Heart right ventricle (tissue), 16 donors: ENCODE results near the gene EFCAB7. TPM values are rescaled to one million over a fixed set of nuclear protein-coding genes. Genes with fewer than 3 reads are reported as not detected.

Experiments used
- ATAC-seq, 8 donors: fragments of 200-7000 bp; cut with Tn5 transposase; one replicate each; pipeline ENCODE4 v1.9.1; 2020; ENCODE audit warnings: mild to moderate bottlenecking in 8 of 8, moderate library complexity in 8 of 8, moderate number of reproducible peaks in 1 of 8
- DNase-seq, 2 donors: peaks; one replicate each; pipeline ENCODE4 v3.0.0-alpha.2; 2020
- H3K27ac ChIP-seq, 10 donors: fragments of 200-600 bp; sonication (generic) in 2 of 10; one replicate each; pipeline versions ENCODE4 v1.5.0 to v1.8.0; 2020 to 2022; ENCODE audit warnings: mild to moderate bottlenecking in 3 of 10
- H3K27me3 ChIP-seq, 7 donors: fragments of 200-600 bp; one replicate each; pipeline ENCODE4 v1.8.0; 2021 to 2022; ENCODE audit warnings: mild to moderate bottlenecking in 2 of 7
- H3K36me3 ChIP-seq, 9 donors: fragments of 200-600 bp; sonication (generic) in 1 of 9; one replicate each; pipeline versions ENCODE4 v1.5.0 to v1.8.0; 2020 to 2022; ENCODE audit warnings: mild to moderate bottlenecking in 2 of 9
- H3K4me1 ChIP-seq, 9 donors: fragments of 200-600 bp; sonication (generic) in 1 of 9; one replicate each; pipeline versions ENCODE4 v1.5.0 to v1.8.0; 2020 to 2022; ENCODE audit warnings: mild to moderate bottlenecking in 4 of 9
- H3K4me3 ChIP-seq, 10 donors: fragments of 200-600 bp; sonication (generic) in 2 of 10; one replicate each; pipeline versions ENCODE4 v1.5.0 to v1.8.0; 2020 to 2022; ENCODE audit warnings: mild to moderate bottlenecking in 7 of 10, moderate library complexity in 2 of 10
- H3K9me3 ChIP-seq, 11 donors: fragments of 200-600 bp in 10 of 11; sonication (generic) in 2 of 11; one replicate each; pipeline versions ENCODE4 v1.5.0 to v1.8.0; 2013 to 2022; ENCODE audit warnings: mild to moderate bottlenecking in 2 of 11, control low read depth in 1 of 11, moderate library complexity in 1 of 11
- WGBS, 2 donors: extraction: QIAGEN DNeasy Blood & Tissue Kit; methylation state at CpG; one replicate each; pipeline ENCODE4 v1.1.7; 2013; ENCODE audit warnings: inconsistent platforms in 1 of 2; 5-methylcytosine and 5-hydroxymethylcytosine counted together
- intact Hi-C, 10 donors: fragments of 100-400 bp; cut with DNase I; formaldehyde crosslinking; loops; one replicate each; pipeline versions ENCODE4 v1.11.1 to v1.14.2; 2022
- long read RNA-seq, 3 donors: library from polyadenylated mRNA; unstranded; transcript quantifications; one replicate each; pipeline ENCODE4 v2.0.0, GENCODE V29; 2020 to 2021
- polyA plus RNA-seq, 2 donors: library from polyadenylated mRNA; stranded (reverse); fragments of 200-250 nt; gene quantifications; one replicate each; pipeline ENCODE4 v1.2.3, GENCODE V29; 2013
- total RNA-seq, 10 donors: library from RNA; stranded (reverse); fragmentation: NEBNext Ultra II Directional in 3 of 10; extraction: Animal tissue kit (Norgen Biotek cat#: 25700) in 3 of 10; gene quantifications; one replicate each; pipeline versions ENCODE4 v1.2.1 to v1.2.4, GENCODE V29; 2021 to 2023
- TF ChIP-seq, protein P1 (sequence below), 9 donors: fragments of 200-600 bp; sonication (generic) in 2 of 9; IDR thresholded peaks; one replicate each; pipeline versions ENCODE4 v1.5.0 to v1.8.0; 2021 to 2022; ENCODE audit warnings: antibody characterized with exemption in 9 of 9, mild to moderate bottlenecking in 5 of 9, moderate library complexity in 1 of 9
- donor health status: Arrhythmogenic right ventricular cardiomyopathy.
- donor health status: ischemic (EF 13 %, LVEDD 7.1; RV severe dilation, severe dysfunction).
- donor health status: healthy with polysubstance abuse.
- donor health status: DM: no; HTN: yes; CAD: no.
- donor health status: DM: no; HTN: no; CAD: no.
- donor health status: ischemic (EF 25% LVEDD 6.9; RV normal size, moderate dysfunction).
- donor health status: ischemic (EF 25% LVEDD 5.7; RV mildly dilated, moderate dysfunction).
- donor health status: healthy.
- donor health status: DM: yes; HTN: yes; CAD: no.
- donor health status: Ischemic cardiomyopathy.
- donor health status: ischemic (EF 35%, LVEDD 5.7; RV mildly dilated, moderate dysfunction).
- donor health status: nonischemic (EF 11% LVEDD 7.7; RV severe dilation, severe dysfunction).
- donor health status: DM: yes; HTN: yes; CAD: no.
- donor health status: PGD.
- donor health status: ischemic (EF 29% LVEDD 5.4; RV normal size, mild dysfunction).
- donor health status: nonischemic (EF 23%, LVEDD 6.1; RV moderate dilation, normal function).

Gene EFCAB7
- 10 to 100 TPM in 1 of 10 donors, 1 to 10 TPM in 9; 4.5 to 10.7 (median 8.1) TPM for total RNA-seq
- polyA plus RNA-seq, result 1 to 10 TPM; 2.3 to 8.5 TPM
- long read RNA-seq, donor 1, partial matches to known transcripts, result 2 of 9 reads
- long read RNA-seq, donor 1, other reads (novel, unspliced or antisense), result 4 of 9 reads
- long read RNA-seq, donor 2, partial matches to known transcripts, result 1 of 11 reads
- long read RNA-seq, donor 2, other reads (novel, unspliced or antisense), result 6 of 11 reads
- long read RNA-seq, donor 3, transcript EFCAB7-201 (14 exons, 2,313 nt), result major isoform, 12 of 16 reads
- long read RNA-seq, donor 3, partial matches to known transcripts, result 2 of 16 reads
- long read RNA-seq, donor 3, other reads (novel, unspliced or antisense), result 2 of 16 reads

DNA sequence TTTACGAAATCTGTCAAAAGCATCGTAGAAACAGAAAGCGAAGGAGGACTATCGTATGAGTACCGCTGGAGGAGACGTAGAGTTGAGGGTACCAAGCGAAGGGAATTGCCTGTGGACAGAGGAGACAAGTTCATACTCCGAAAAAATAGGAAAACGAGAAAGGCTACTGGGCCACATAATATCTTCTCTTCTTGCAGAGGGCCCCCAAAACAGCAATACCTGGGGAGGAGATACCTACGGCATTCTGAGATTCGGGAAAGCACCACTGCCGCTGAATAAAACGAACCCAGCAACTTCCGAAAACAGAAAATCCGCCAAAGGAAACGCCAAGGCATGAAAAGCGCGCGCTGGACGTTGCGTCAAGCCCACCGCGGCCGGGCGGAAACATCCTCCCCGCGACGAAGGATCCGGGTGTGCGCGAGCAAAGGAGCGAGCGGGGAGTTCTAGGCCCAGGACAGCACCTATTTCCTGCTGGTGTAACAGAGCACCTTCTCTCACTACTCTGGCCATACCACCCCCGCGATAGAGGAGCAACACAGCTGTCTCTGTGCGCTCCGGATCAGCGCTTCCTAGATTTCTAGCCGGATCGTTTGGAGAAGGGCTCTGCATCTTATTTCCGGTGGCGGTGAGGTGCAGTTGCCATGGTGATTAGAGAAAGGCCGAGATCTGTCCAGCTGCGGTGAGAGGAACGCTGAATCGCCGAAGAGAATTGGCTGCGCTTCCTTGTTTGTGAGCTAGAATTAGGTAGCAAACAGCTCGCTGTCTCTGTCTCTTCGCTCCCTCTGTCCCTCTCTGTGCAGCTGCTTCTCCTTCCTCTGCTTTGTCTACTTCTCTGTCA lies at the start of gene EFCAB7, which contains the start of gene ITGB3BP:
Gene EFCAB7, plus strand, starts transcription at position 635 of the 838 bp plus-strand sequence. CDS start 2,048 bp downstream, outside the sequence.
Gene ITGB3BP, minus strand, starts transcription at position 335 of the 838 bp plus-strand sequence. Its CDS starts 92 bp downstream, at position 243.
- ATAC-seq, result peak; percentile 92 to 97 (median 96)
- intact Hi-C loops, result loop anchor here in 1 of 10 donors (10.0 kb wide), 1 partner anchor 678 kb away; no protein-coding TSS in a partner anchor

GRCh38 chr1:63475761-63476160 lies 47.6 kb upstream of the EFCAB7 start:
- DNase-seq (no peak), ATAC-seq (no peak)
- H3K27ac ChIP-seq, result no peak overlapping the region
- 88 to 94% methylated on average over 7 of the region's 7 CpGs for WGBS, 2 donors
- peaks cover 0 to under 1% (median 0%) of the 10 kb centered on the region in 11 donors for H3K9me3 ChIP-seq
- TF ChIP-seq, protein P1, sequence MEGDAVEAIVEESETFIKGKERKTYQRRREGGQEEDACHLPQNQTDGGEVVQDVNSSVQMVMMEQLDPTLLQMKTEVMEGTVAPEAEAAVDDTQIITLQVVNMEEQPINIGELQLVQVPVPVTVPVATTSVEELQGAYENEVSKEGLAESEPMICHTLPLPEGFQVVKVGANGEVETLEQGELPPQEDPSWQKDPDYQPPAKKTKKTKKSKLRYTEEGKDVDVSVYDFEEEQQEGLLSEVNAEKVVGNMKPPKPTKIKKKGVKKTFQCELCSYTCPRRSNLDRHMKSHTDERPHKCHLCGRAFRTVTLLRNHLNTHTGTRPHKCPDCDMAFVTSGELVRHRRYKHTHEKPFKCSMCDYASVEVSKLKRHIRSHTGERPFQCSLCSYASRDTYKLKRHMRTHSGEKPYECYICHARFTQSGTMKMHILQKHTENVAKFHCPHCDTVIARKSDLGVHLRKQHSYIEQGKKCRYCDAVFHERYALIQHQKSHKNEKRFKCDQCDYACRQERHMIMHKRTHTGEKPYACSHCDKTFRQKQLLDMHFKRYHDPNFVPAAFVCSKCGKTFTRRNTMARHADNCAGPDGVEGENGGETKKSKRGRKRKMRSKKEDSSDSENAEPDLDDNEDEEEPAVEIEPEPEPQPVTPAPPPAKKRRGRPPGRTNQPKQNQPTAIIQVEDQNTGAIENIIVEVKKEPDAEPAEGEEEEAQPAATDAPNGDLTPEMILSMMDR (IDR thresholded peaks at IDR 0.05), result no peak
- H3K27me3 ChIP-seq, result no peaks in the 10 kb centered on the region
- H3K4me3 ChIP-seq, result no peak overlapping the region
- H3K4me1 ChIP-seq, result no peaks in the 10 kb centered on the region
- H3K36me3 ChIP-seq, result peaks cover 0 to 10% (median 0%) of the 10 kb centered on the region in 9 donors
- intact Hi-C loops, result no loop called here

More for the DNA sequence above, at the start of gene EFCAB7, which contains the start of gene ITGB3BP:
- Histone ChIP-seq H3K36me3 (peaks cover 0 to 27% (median 0%) of the 10 kb centered on the region in 9 donors), H3K27me3 (no peaks in the 10 kb centered on the region), H3K4me1 (peaks cover 3 to 24% (median 18%) of the 10 kb centered on the region in 9 donors), H3K27ac (peak within 1 kb of the TSS; percentile 78 to 96 (median 89)), H3K4me3 (peak within 1 kb of the TSS; percentile 49 to 86 (median 74)), H3K9me3 (no peaks in the 10 kb centered on the region)
- TF ChIP-seq, protein P1 (IDR thresholded peaks at IDR 0.05), result no peak
- 0% methylated on average over 50 of the region's 50 CpGs for WGBS, 2 donors
- peak; percentile 75 to 85 for DNase-seq

- intact Hi-C loops, result no loop called here
- H3K9me3 ChIP-seq, result no peaks in the 10 kb centered on the region
- peaks cover 0 to 10% (median 0%) of the 10 kb centered on the region in 9 donors for H3K36me3 ChIP-seq
- H3K4me1 ChIP-seq, result no peaks in the 10 kb centered on the region
- DNase-seq (no peak), ATAC-seq (no peak)
- no peak overlapping the region for H3K4me3 ChIP-seq
- H3K27me3 ChIP-seq, result no peaks in the 10 kb centered on the region
- TF ChIP-seq, protein P1 (IDR thresholded peaks at IDR 0.05), result no peak
- WGBS, 2 donors, result 77 to 79% methylated on average over 1 of the region's 1 CpG
- H3K27ac ChIP-seq, result no peak overlapping the region
Observed at GRCh38 chr1:63480057-63480456, 43.3 kb upstream of the EFCAB7 start.

DNA sequence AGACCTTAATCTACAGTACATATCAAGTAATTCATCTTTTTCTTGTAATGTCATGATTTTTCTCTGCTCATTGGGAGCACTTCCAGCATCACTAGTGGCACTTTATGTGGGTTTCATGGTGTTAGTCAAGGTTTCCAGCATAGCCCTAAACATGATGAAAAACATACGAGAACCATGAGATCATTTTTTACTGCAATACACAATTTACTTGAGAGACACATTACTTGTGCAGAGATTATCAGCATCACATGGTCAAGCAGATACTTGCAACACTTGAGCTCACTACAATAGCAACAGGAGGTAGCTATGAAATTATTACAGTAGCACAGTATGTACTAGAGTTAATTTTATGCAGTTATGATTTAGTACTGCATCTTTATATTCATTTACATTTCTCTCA lies 36.7 kb upstream of the EFCAB7 start:
- 47 to 70% methylated on average over 1 of the region's 1 CpG for WGBS, 2 donors
- TF ChIP-seq, protein P1 (IDR thresholded peaks at IDR 0.05), result no peak
- Histone ChIP-seq H3K27ac (no peak overlapping the region), H3K4me1 (peaks cover 0 to 16% (median 0%) of the 10 kb centered on the region in 9 donors), H3K4me3 (no peak overlapping the region), H3K36me3 (peaks cover 0 to 9% (median 0%) of the 10 kb centered on the region in 9 donors), H3K9me3 (no peaks in the 10 kb centered on the region), H3K27me3 (no peaks in the 10 kb centered on the region)
- peak in 4 of 8 donors; percentile 35 to 86 (median 69) for ATAC-seq
- no peak for DNase-seq
- intact Hi-C loops, result no loop called here
